Thyroid gland (tissue), 4 donors: ENCODE results near the gene EN2.

ENCODE experiments used
- CTCF ChIP-seq, 6 experiments: fragments of 200-600 bp in 3 of 6; fragments of 450-650 bp in 3 of 6; sonication (generic) in 3 of 6; IDR thresholded peaks; one replicate each; pipeline ENCODE4 v1.5.1; 2016 to 2019; ENCODE audit warnings: antibody characterized with exemption in 6 of 6, mild to moderate bottlenecking in 2 of 6, inconsistent platforms in 1 of 6, moderate library complexity in 1 of 6
- POLR2A ChIP-seq, 2 donors: fragments of 450-650 bp; IDR thresholded peaks; one replicate each; pipeline ENCODE4 v1.6.1; 2017; ENCODE audit warnings: antibody characterized with exemption in 2 of 2, mild to moderate bottlenecking in 2 of 2, moderate library complexity in 1 of 2

- TF ChIP-seq CTCF (IDR thresholded peaks at IDR 0.05) (no peak), POLR2A (IDR thresholded peaks at IDR 0.05) (no peak)
Observed at GRCh38 chr7:155489158-155489840, 31.4 kb downstream of the EN2 start.
